WTC11 (cell line): Measurements from ENCODE around the gene ZNF775. TPM values are rescaled to one million over a fixed set of nuclear protein-coding genes. Genes with fewer than 3 reads are reported as not detected.

Source experiments
- ATAC-seq: fragments of 200-7000 bp; cut with Tn5 transposase; 2 replicates; pipeline ENCODE4 v1.10.0; 2021; ENCODE audit warnings: mild to moderate bottlenecking, moderate library complexity
- CTCF ChIA-PET: fragments of 300-600 bp; sonication (Branson Sonifier 250); formaldehyde crosslinking; loops from one replicate; lab custom pipeline; 2021; ENCODE audit warnings: antibody characterized with exemption; lab: Charles Lee
- POLR2A ChIA-PET: fragments of 350-600 bp; sonication (Branson Sonifier 250); formaldehyde crosslinking; loops from one replicate; lab custom pipeline; 2021; ENCODE audit warnings: antibody characterized with exemption; lab: Charles Lee
- DNase-seq: peaks from one replicate; pipeline ENCODE4 v3.0.0; 2021; ENCODE audit warnings: low spot score
- H3K27ac Mint-ChIP-seq: 2 replicates; pipeline ENCODE4 v1.8.0; 2021; ENCODE audit warnings: mixed read lengths
- H3K27me3 Mint-ChIP-seq: 2 replicates; pipeline ENCODE4 v1.8.0; 2021; ENCODE audit warnings: low read depth, mild to moderate bottlenecking, moderate library complexity, mixed read lengths
- H3K36me3 Mint-ChIP-seq: 2 replicates; pipeline ENCODE4 v1.8.0; 2021; ENCODE audit warnings: mixed read lengths
- H3K4me1 Mint-ChIP-seq: 2 replicates; pipeline ENCODE4 v1.8.0; 2022; ENCODE audit warnings: mixed read lengths
- H3K4me3 Mint-ChIP-seq: 2 replicates; pipeline ENCODE4 v1.8.0; 2021; ENCODE audit warnings: mild to moderate bottlenecking, moderate library complexity, mixed read lengths
- H3K9me3 Mint-ChIP-seq: 2 replicates; pipeline ENCODE4 v1.8.0; 2021; ENCODE audit warnings: mixed read lengths
- AFF4 ChIP-seq: sonication (generic); formaldehyde crosslinking; IDR thresholded peaks from 2 replicates; pipeline ENCODE4 v1.8.1; 2023; ENCODE audit warnings: mild to moderate bottlenecking, missing genetic modification reagents, borderline replicate concordance
- CBFB ChIP-seq: sonication (generic); formaldehyde crosslinking; IDR thresholded peaks from 2 replicates; pipeline ENCODE4 v1.8.1; 2022; ENCODE audit warnings: mild to moderate bottlenecking, low read depth, missing genetic modification reagents
- CREM ChIP-seq: sonication (generic); formaldehyde crosslinking; IDR thresholded peaks from 2 replicates; pipeline ENCODE4 v1.8.1; 2022; ENCODE audit warnings: mild to moderate bottlenecking, missing genetic modification reagents, moderate library complexity
- E2F5 ChIP-seq: sonication (generic); formaldehyde crosslinking; IDR thresholded peaks from 2 replicates; pipeline ENCODE4 v1.8.1; 2022; ENCODE audit warnings: mild to moderate bottlenecking, moderate library complexity, missing genetic modification reagents
- ELF4 ChIP-seq: sonication (generic); formaldehyde crosslinking; IDR thresholded peaks from 2 replicates; pipeline ENCODE4 v1.8.1; 2022; ENCODE audit warnings: low read depth, mild to moderate bottlenecking, moderate library complexity, missing genetic modification reagents
- ERG ChIP-seq: fragments of 250-450 bp; sonication (Bioruptor Pico); IDR thresholded peaks from 2 replicates; pipeline ENCODE4 v1.8.0; 2021; ENCODE audit warnings: mild to moderate bottlenecking
- ETV6 ChIP-seq: sonication (generic); formaldehyde crosslinking; IDR thresholded peaks from 2 replicates; pipeline ENCODE4 v1.8.1; 2022; ENCODE audit warnings: mild to moderate bottlenecking, missing genetic modification reagents
- FOXJ3 ChIP-seq: sonication (generic); formaldehyde crosslinking; IDR thresholded peaks from 2 replicates; pipeline ENCODE4 v1.9.0; 2021; ENCODE audit warnings: missing genetic modification reagents, mild to moderate bottlenecking, borderline replicate concordance
- FOXK1 ChIP-seq: sonication (generic); formaldehyde crosslinking; IDR thresholded peaks from 2 replicates; pipeline ENCODE4 v1.8.0; 2022; ENCODE audit warnings: mild to moderate bottlenecking, moderate library complexity, missing genetic modification reagents
- IRF1 ChIP-seq: sonication (generic); formaldehyde crosslinking; IDR thresholded peaks from 2 replicates; pipeline ENCODE4 v1.8.0; 2023; ENCODE audit warnings: missing genetic modification reagents
- IRF2 ChIP-seq: sonication (generic); formaldehyde crosslinking; IDR thresholded peaks from 2 replicates; pipeline ENCODE4 v1.8.0; 2022; ENCODE audit warnings: low read depth, missing genetic modification reagents, borderline replicate concordance
- JAZF1 ChIP-seq: fragments of 250-450 bp; sonication (Bioruptor Pico); IDR thresholded peaks from 2 replicates; pipeline ENCODE4 v1.9.0; 2021; ENCODE audit warnings: moderate library complexity, mild to moderate bottlenecking, inconsistent platforms
- NFE2L1 ChIP-seq: sonication (generic); formaldehyde crosslinking; IDR thresholded peaks from 2 replicates; pipeline ENCODE4 v1.8.1; 2023; ENCODE audit warnings: missing genetic modification reagents
- OVOL2 ChIP-seq: fragments of 250-450 bp; sonication (Bioruptor Pico); IDR thresholded peaks from 2 replicates; pipeline ENCODE4 v1.9.0; 2021; ENCODE audit warnings: mild to moderate bottlenecking, borderline replicate concordance
- SMAD4 ChIP-seq: sonication (generic); formaldehyde crosslinking; IDR thresholded peaks from 2 replicates; pipeline ENCODE4 v1.8.0; 2022; ENCODE audit warnings: mild to moderate bottlenecking, missing genetic modification reagents
- SP1 ChIP-seq: sonication (generic); formaldehyde crosslinking; conservative IDR thresholded peaks from 2 replicates; pipeline ENCODE4 v1.8.1; 2022; ENCODE audit warnings: missing genetic modification reagents
- ZMAT4 ChIP-seq: fragments of 250-450 bp; sonication (Bioruptor Pico); IDR thresholded peaks from 2 replicates; pipeline ENCODE4 v1.9.0; 2021; ENCODE audit warnings: mild to moderate bottlenecking
- ZNF317 ChIP-seq: sonication (generic); formaldehyde crosslinking; IDR thresholded peaks from 2 replicates; pipeline ENCODE4 v1.8.1; 2023; ENCODE audit warnings: low read depth, mild to moderate bottlenecking, moderate library complexity, missing genetic modification reagents, borderline replicate concordance
- ZNF416 ChIP-seq: fragments of 250-450 bp; sonication (Bioruptor Pico); IDR thresholded peaks from 2 replicates; pipeline ENCODE4 v1.9.0; 2021; ENCODE audit warnings: mild to moderate bottlenecking, inconsistent platforms
- ZNF425 ChIP-seq: fragments of 250-450 bp; sonication (Bioruptor Pico); conservative IDR thresholded peaks from 2 replicates; pipeline ENCODE4 v1.9.0; 2021; ENCODE audit warnings: mild to moderate bottlenecking
- total RNA-seq: library from RNA; stranded (reverse); gene quantifications from 3 replicates; pipeline ENCODE4 v1.2.3, GENCODE V29; 2021

ZNF775 gene
- total RNA-seq, 1 experiment from 2014 or later = 25.4 TPM

GRCh38 chr7:150371996-150372270, 7.2 kb upstream of the ZNF775 start:
- peaks cover 32% of the 10 kb centered on the region for H3K36me3 Mint-ChIP-seq

More at GRCh38 chr7:150371996-150372270, 7.2 kb upstream of the ZNF775 start:
- no peaks in the 10 kb centered on the region for H3K27me3 Mint-ChIP-seq
- H3K4me3 Mint-ChIP-seq = no peak overlapping the region
- peak; percentile 17 for DNase-seq
- POLR2A ChIA-PET = interaction anchor here (0.9 kb wide), 1 partner anchor 9 kb away, joined by 3 read pairs; no protein-coding TSS in a partner anchor
- TF ChIP-seq AFF4 = no peak
- no peak for TF ChIP-seq ERG
- TF ChIP-seq OVOL2 (CRISPR knock-in tag) = no peak
- no peak for TF ChIP-seq ZNF425 (CRISPR knock-in tag)
- no peak for TF ChIP-seq NFE2L1 (CRISPR knock-in tag)
- no peak for TF ChIP-seq ETV6 (CRISPR knock-in tag)
- TF ChIP-seq ZNF317 (CRISPR knock-in tag) = no peak
- TF ChIP-seq SP1 (CRISPR knock-in tag) = no peak
- TF ChIP-seq ELF4 (CRISPR knock-in tag) = no peak
- TF ChIP-seq IRF2 = no peak
- no peak for TF ChIP-seq ZMAT4
- no peak for TF ChIP-seq FOXK1
- no peak for TF ChIP-seq ZNF416 (CRISPR knock-in tag)
- no peak for TF ChIP-seq E2F5
- TF ChIP-seq SMAD4 (CRISPR knock-in tag) = no peak
- TF ChIP-seq FOXJ3 = no peak
- TF ChIP-seq CBFB (CRISPR knock-in tag) = no peak
- TF ChIP-seq CREM (CRISPR knock-in tag) = no peak
- no peak for TF ChIP-seq JAZF1 (CRISPR knock-in tag)
- TF ChIP-seq IRF1 (CRISPR knock-in tag) = no peak
- TF ChIP-seq, all 79 proteins: peak for 0
- Mint-ChIP-seq H3K9me3 (no peaks in the 10 kb centered on the region), H3K4me1 (peaks cover 65% of the 10 kb centered on the region), H3K27ac (no peak overlapping the region)
- no peak for ATAC-seq
- CTCF ChIA-PET = interaction anchor here (1.0 kb wide), 1 partner anchor 9 kb away, joined by 3 read pairs; no protein-coding TSS in a partner anchor
